M059J (cell line): Measurements from ENCODE around the gene GDPD5. TPM values are rescaled to one million over a fixed set of nuclear protein-coding genes. Genes with fewer than 3 reads are reported as not detected.
A peak's percentile ranks its signal among the peaks of the same experiment; 100 is the strongest.

Experiments used
- DNase-seq: peaks from one replicate; pipeline ENCODE4 v3.0.0-alpha.2; 2012; ENCODE audit warnings: low read depth
- total RNA-seq: library from RNA; depleted of rRNA; stranded (reverse); fragments of >200 nt; shearing (Covaris generic); gene quantifications from 2 replicates; pipeline ENCODE4 v1.2.3, GENCODE V29; 2014

The GDPD5 gene
- total RNA-seq, 1 experiment from 2014 or later, result 13.8 TPM

GRCh38 chr11:75558939-75559843, 33.5 kb upstream of the GDPD5 start:
- DNase-seq, result no peak

GRCh38 chr11:75557666-75558494, 32.1 kb upstream of the GDPD5 start:
- peak; percentile 79 for DNase-seq

- DNase-seq, result no peak
Observed at GRCh38 chr11:75556275-75556674, 30.5 kb upstream of the GDPD5 start.

- DNase-seq, result no peak
Observed at GRCh38 chr11:75555079-75555811, 29.5 kb upstream of the GDPD5 start.

- DNase-seq, result no peak
Observed at GRCh38 chr11:75554258-75555022, 28.7 kb upstream of the GDPD5 start.

- DNase-seq, result no peak
Observed at GRCh38 chr11:75553889-75554257, 28.1 kb upstream of the GDPD5 start.

- DNase-seq, result no peak
Observed at GRCh38 chr11:75553182-75553581, 27.4 kb upstream of the GDPD5 start.

- DNase-seq, result no peak
Observed at GRCh38 chr11:75549370-75549958, 23.7 kb upstream of the GDPD5 start.

GRCh38 chr11:75548595-75549272, 23.0 kb upstream of the GDPD5 start:
- no peak for DNase-seq

GRCh38 chr11:75547617-75548058, 21.9 kb upstream of the GDPD5 start:
- DNase-seq, result peak; percentile 58

GRCh38 chr11:75547177-75547576, 21.4 kb upstream of the GDPD5 start:
- no peak for DNase-seq

GRCh38 chr11:75543806-75544205, 18.1 kb upstream of the GDPD5 start:
- no peak for DNase-seq

GRCh38 chr11:75542088-75542438, 16.3 kb upstream of the GDPD5 start:
- DNase-seq, result no peak

GRCh38 chr11:75541193-75542087, 15.7 kb upstream of the GDPD5 start:
- DNase-seq, result no peak

- DNase-seq, result no peak
Observed at GRCh38 chr11:75539459-75540334, 14.0 kb upstream of the GDPD5 start.

- no peak for DNase-seq
Observed at GRCh38 chr11:75538150-75538942, 12.6 kb upstream of the GDPD5 start.

- DNase-seq, result no peak
Observed at GRCh38 chr11:75537740-75538139, 12.0 kb upstream of the GDPD5 start.
